ENCODE data around the gene IL17RD. TPM values are rescaled to one million over a fixed set of nuclear protein-coding genes. Genes with fewer than 3 reads are reported as not detected.

Gene IL17RD
- polyA plus RNA-seq, 2 of the 4 experiments (the other 2 are of a cell fraction) = 0.89 to 1.4 TPM

GRCh38 chr3:57095363-57095762 is 69.8 kb downstream of the IL17RD start:
- Histone ChIP-seq H3K9me3 (no peaks in the 10 kb centered on the region), H3K27ac (no peak overlapping the region), H3K4me2 (no peak overlapping the region), H3K4me3 (no peak overlapping the region), H3K4me1 (no peaks in the 10 kb centered on the region)
- ATAC-seq (no peak), FAIRE-seq (no peak), DNase-seq (ENCODE audit: low read depth in 1 of 2, low spot score in 1 of 2) (no peak)
- TF ChIP-seq CBX8 (IDR thresholded peaks at IDR 0.05) = no peak
- TF ChIP-seq EP300 (IDR thresholded peaks at IDR 0.05) = no peak
- TF ChIP-seq HOXB13 (CRISPR knock-in tag; IDR thresholded peaks at IDR 0.05; ENCODE audit: low read depth) = no peak
- TF ChIP-seq POLR2A (IDR thresholded peaks at IDR 0.05; ENCODE audit: low read length) = no peak
- no peak for TF ChIP-seq RAD21 (conservative IDR thresholded peaks at IDR 0.05 in 1 of 2, IDR thresholded peaks at IDR 0.05 in 1 of 2)
- TF ChIP-seq, protein P1, sequence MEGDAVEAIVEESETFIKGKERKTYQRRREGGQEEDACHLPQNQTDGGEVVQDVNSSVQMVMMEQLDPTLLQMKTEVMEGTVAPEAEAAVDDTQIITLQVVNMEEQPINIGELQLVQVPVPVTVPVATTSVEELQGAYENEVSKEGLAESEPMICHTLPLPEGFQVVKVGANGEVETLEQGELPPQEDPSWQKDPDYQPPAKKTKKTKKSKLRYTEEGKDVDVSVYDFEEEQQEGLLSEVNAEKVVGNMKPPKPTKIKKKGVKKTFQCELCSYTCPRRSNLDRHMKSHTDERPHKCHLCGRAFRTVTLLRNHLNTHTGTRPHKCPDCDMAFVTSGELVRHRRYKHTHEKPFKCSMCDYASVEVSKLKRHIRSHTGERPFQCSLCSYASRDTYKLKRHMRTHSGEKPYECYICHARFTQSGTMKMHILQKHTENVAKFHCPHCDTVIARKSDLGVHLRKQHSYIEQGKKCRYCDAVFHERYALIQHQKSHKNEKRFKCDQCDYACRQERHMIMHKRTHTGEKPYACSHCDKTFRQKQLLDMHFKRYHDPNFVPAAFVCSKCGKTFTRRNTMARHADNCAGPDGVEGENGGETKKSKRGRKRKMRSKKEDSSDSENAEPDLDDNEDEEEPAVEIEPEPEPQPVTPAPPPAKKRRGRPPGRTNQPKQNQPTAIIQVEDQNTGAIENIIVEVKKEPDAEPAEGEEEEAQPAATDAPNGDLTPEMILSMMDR (IDR thresholded peaks at IDR 0.05) = no peak
- TF ChIP-seq ZC3H11A (IDR thresholded peaks at IDR 0.05) = no peak
- no peak for TF ChIP-seq EHMT2 (IDR thresholded peaks at IDR 0.05; ENCODE audit: low read depth)
- TF ChIP-seq CHD2 (IDR thresholded peaks at IDR 0.05; ENCODE audit: low read length, partially characterized antibody) = no peak
- TF ChIP-seq BHLHE40 (IDR thresholded peaks at IDR 0.05; ENCODE audit: low read depth, low read length) = no peak
- TF ChIP-seq, protein P2, sequence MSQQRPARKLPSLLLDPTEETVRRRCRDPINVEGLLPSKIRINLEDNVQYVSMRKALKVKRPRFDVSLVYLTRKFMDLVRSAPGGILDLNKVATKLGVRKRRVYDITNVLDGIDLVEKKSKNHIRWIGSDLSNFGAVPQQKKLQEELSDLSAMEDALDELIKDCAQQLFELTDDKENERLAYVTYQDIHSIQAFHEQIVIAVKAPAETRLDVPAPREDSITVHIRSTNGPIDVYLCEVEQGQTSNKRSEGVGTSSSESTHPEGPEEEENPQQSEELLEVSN (IDR thresholded peaks at IDR 0.05; ENCODE audit: borderline replicate concordance, low read depth) = no peak
- no peak for TF ChIP-seq RNF2 (IDR thresholded peaks at IDR 0.05; ENCODE audit: borderline replicate concordance, low read depth)
- TF ChIP-seq HEYL (CRISPR knock-in tag; IDR thresholded peaks at IDR 0.05) = no peak
- no peak for TF ChIP-seq HOXA7 (CRISPR knock-in tag; IDR thresholded peaks at IDR 0.05)
- TF ChIP-seq FOSL2 (IDR thresholded peaks at IDR 0.05) = no peak
- no peak for TF ChIP-seq FOSL2 (CRISPR knock-in tag; IDR thresholded peaks at IDR 0.05)
- TF ChIP-seq JUN (IDR thresholded peaks at IDR 0.05) = no peak
- TF ChIP-seq MAX (IDR thresholded peaks at IDR 0.05) = no peak
- TF ChIP-seq, protein P3, sequence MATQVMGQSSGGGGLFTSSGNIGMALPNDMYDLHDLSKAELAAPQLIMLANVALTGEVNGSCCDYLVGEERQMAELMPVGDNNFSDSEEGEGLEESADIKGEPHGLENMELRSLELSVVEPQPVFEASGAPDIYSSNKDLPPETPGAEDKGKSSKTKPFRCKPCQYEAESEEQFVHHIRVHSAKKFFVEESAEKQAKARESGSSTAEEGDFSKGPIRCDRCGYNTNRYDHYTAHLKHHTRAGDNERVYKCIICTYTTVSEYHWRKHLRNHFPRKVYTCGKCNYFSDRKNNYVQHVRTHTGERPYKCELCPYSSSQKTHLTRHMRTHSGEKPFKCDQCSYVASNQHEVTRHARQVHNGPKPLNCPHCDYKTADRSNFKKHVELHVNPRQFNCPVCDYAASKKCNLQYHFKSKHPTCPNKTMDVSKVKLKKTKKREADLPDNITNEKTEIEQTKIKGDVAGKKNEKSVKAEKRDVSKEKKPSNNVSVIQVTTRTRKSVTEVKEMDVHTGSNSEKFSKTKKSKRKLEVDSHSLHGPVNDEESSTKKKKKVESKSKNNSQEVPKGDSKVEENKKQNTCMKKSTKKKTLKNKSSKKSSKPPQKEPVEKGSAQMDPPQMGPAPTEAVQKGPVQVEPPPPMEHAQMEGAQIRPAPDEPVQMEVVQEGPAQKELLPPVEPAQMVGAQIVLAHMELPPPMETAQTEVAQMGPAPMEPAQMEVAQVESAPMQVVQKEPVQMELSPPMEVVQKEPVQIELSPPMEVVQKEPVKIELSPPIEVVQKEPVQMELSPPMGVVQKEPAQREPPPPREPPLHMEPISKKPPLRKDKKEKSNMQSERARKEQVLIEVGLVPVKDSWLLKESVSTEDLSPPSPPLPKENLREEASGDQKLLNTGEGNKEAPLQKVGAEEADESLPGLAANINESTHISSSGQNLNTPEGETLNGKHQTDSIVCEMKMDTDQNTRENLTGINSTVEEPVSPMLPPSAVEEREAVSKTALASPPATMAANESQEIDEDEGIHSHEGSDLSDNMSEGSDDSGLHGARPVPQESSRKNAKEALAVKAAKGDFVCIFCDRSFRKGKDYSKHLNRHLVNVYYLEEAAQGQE (IDR thresholded peaks at IDR 0.05) = no peak
- no peak for TF ChIP-seq SREBF2 (IDR thresholded peaks at IDR 0.05)
- no peak for TF ChIP-seq ZSCAN20 (CRISPR knock-in tag; IDR thresholded peaks at IDR 0.05)
- WGBS (ENCODE audit: missing lambda C conversion rate) = 87% methylated on average over 5 of the region's 5 CpGs
- POLR2A ChIA-PET = no interaction called here
- CTCF ChIA-PET = interaction anchor here (2.4 kb wide), 1 partner anchor 100 kb away, joined by 16 read pairs; no protein-coding TSS in a partner anchor

GRCh38 chr3:57094575-57094974 is 70.6 kb downstream of the IL17RD start:
- H3K9me3 ChIP-seq = no peaks in the 10 kb centered on the region
- ATAC-seq = no peak
- H3K4me3 ChIP-seq = no peak overlapping the region
- 85% methylated on average over 4 of the region's 4 CpGs for WGBS (ENCODE audit: missing lambda C conversion rate)
- no peak overlapping the region for H3K27ac ChIP-seq
- CTCF ChIA-PET = interaction anchor here (2.4 kb wide), 1 partner anchor 99 kb away, joined by 16 read pairs; no protein-coding TSS in a partner anchor
- no peak for FAIRE-seq
- POLR2A ChIA-PET = no interaction called here
- no peaks in the 10 kb centered on the region for H3K4me1 ChIP-seq
- H3K4me2 ChIP-seq = no peak overlapping the region
- DNase-seq (ENCODE audit: low read depth in 1 of 2, low spot score in 1 of 2) = no peak
- no peak for TF ChIP-seq CEBPB (IDR thresholded peaks at IDR 0.05)
- no peak for TF ChIP-seq MAFK (IDR thresholded peaks at IDR 0.05; ENCODE audit: partially characterized antibody)
- no peak for TF ChIP-seq CBX8 (IDR thresholded peaks at IDR 0.05)
- TF ChIP-seq FOSL2 (IDR thresholded peaks at IDR 0.05) = no peak
- no peak for TF ChIP-seq FOSL2 (CRISPR knock-in tag; IDR thresholded peaks at IDR 0.05)
- no peak for TF ChIP-seq ZSCAN20 (CRISPR knock-in tag; IDR thresholded peaks at IDR 0.05)
- TF ChIP-seq TFCP2L1 (CRISPR knock-in tag; IDR thresholded peaks at IDR 0.05) = no peak
